ENCODE measurements around the gene PDE1C.
"Not testable (repeated sequence)": the region's sequence is repeated elsewhere in the genome, so short reads cannot be mapped to it uniquely, and the experiment has no call there.

The PDE1C gene

DNA sequence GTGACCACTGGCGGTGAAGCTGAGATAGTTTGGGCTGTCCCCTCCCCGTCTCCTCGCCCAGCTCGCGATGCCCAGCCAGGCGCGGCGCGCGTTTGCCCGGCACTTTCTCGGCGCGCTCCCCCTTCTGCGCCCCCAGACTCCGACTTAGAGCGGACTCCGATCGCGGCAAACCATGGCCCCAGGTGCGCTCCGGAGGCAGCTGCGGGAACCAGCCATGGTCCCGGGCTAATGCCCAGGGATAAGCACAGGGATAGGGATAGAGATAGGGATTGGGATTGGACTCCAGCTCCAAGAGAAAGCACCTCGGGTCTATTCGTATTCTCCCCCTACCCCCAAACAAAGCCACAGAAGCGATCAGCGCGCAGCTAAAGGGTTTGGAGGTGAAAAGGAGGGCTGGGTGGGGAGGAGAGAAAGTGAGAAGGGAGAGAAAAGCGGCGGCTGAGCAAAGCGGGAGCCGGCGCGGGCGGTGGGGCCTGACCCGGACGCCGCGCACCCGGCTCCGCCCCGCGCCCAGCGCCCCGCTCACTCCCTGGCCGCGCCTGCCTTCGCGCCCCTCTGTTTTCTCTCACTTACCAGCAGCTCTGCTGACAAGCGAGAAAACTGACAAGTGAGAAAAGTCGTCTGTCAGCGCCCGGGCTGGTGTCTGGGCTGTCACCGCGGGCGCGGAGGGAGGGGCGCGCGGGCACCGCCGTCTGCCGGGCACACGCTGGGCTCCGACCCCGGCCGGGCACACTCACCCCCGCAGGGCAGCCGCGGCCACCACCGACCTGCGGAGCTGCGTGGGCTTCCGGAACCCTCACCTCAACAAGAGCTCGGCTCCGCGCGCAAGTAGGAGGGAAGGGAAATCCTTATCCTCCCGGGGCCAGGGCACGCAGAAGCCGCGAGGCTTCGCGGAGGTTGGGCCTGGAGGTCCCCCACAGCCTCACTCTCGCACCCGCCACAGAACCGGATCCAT, at the start of gene PDE1C:
TSS of gene PDE1C (minus strand) at position 2 of the 955 bp plus-strand sequence.
- DNase-seq, result no peak

DNA sequence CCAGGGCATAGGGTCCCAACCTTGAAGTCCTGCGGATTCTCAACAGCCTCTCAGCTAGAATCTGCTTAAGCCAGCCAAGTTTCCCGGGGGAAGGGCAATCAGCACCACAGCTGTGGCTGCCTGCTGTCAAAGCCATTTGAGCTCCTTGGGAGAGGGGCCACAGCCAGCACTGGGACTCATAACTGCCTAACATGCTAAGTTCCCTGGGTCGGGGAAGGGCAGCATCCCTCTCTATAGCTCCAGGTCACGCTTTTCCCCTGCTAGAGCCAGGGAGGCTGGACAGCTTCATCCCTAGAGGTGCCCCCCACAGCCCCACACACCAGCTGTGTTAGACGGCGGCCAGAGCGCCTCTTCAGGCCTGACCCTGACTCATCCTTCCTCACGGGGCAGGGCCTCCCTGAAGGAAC, 49.6 kb upstream of the PDE1C start:
- no peak for DNase-seq

DNA sequence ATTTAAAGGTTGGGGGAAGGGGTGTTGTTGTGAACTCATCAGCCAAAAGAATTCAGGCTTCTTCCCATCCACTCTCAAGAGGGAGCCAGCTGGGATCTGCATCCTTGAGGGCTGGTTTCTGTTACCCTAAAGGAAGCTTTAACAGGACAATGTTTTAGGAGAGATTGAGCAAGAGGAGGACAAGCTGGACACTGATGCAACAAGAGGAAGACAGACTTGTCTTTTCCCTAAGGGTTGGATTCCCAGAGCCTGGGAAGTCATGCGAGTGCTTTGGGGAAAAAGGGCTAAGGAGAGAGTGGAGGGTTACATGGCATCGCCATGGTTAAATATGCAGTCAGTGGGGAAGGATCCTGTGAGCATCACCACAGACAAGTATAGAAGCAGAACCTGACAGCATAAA, 47.6 kb upstream of the PDE1C start:
- DNase-seq, result no peak

DNA sequence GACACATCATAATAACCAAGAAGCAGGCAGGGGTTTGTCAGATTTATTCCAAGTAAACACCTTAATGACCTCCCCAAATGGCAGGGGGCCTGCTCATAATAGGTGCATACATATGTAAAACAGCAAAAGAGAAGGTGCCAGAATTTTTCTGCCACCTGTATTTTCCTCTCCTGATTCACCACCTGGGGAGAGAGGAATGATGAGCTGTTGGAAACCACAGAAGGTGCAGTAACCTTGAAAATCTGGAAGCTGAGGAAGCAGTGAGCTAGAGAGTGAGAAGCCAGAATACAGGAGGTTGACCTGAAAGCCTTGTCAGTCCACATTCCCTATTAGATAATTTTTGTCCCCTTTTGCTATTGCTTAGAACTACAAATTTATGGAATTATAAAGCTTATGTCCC, 46.2 kb upstream of the PDE1C start:
- no peak for DNase-seq

DNA sequence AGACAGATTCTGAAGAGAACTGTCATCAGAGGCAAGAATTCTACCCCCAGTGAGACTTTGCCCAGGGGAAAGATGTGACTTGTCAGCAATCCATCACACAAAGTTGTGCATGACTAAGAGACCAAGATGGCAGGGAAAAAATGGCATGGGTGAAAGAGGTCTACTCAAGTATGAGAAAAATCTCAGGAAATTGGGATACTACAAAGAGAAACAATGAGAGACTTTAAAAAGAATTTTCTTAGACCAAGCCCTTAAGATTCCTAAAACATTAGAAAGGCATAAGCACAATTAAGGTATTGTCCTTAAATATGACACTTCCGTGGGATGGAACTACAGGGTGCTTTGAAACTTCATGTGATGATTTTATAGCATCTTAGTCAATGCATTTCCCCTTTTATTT, 45.6 kb upstream of the PDE1C start:
- no peak for DNase-seq

DNA sequence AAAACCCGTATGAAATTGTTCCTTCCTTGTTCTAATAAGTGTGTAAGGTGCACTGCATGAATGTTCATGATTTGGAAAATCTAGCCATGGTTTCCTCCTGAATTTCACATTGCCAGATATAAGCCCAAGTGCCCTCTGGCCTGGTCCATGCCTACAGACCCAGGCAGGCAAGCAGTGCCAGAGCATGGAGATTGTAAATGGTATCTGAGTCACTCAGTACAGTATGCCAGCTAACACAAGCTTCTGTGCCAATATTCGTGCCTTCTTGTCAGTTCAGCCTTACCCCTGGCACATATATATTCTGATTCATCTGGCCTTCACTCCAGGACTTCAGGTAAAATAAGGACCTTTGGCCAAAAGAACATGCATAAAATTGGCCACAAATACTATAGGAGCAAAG, 38.4 kb upstream of the PDE1C start:
- no peak for DNase-seq

DNA sequence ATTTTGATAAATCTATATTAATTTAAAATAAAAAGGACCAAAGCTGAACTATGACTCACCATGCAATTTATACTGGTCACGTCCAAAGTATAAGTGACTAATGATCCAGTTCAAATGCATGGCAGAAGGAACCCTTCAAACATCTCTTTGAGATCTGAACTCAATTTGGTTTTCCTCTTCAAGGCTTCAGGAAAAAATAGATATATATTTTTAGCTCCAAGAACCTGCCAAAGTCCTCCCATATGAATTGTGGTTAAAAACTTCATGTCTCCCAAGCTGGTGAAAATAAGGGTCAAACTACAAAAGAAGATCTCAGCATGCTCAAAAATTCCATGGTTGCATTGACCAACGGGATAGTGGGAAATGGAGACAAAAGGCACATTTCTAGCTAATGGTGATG, 34.6 kb upstream of the PDE1C start:
- DNase-seq, result no peak

DNA sequence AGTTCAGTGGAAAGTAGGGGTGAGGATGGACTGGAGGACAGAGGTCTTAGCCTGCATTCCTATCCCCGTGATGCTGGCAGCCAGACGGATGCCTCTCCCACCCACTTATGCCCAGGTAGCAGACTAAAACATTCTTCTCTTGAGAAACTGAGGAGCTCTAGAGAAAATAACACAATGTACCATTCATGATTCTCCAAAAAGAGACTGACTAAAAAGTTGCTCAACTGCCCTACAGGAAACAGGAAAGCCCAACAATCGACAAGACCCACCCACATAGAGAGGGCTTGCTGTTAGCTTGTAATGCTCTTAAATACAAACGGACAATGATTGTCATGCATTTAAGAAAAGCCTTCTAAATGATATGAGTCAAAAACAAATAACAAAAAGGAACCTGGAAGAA, 33.2 kb upstream of the PDE1C start:
- no peak for DNase-seq

DNA sequence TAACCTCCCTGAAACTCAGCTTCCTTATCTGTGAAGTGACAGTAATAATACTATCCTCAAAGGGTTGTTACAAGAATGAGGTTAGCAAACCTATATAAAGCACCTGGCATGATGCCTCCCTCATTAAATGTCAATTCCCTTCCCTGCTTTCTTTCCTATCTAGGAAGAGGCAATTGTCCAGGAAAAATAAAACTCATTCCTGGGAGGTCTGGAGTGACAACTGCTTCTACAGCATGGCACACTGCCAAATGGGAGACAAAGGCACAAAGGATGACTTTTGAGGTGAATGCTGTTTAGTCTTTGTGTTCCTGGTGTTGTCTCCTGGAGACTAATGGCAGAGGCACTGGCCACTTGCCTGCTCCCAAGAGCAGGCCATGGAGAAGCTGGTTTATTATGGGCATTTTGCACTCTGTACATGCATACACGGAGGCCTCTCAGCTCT, 32.2 kb upstream of the PDE1C start:
- no peak for DNase-seq

DNA sequence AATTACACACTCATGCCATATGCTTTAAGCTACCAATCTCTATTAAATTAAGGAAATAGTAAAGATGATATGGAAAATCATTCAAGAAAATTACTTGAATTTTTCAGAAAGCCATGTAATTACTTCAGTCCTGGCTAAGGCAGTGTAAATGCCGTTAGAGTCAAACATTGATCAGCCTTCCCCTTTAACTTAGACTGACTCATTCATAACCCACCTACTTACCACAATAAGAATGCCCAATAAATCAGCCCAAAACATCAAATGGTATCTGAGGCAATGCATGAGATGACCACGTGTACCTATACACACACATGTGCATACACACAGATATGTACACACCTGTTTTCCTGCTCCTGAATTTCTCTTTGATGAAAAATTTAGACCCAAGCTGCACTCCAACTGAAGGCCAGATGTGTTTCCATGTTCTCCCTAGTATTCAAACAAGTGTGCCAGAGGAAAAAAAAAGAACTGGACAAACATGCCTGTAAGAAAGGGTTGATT, 30.2 kb upstream of the PDE1C start:
- no peak for DNase-seq

DNA sequence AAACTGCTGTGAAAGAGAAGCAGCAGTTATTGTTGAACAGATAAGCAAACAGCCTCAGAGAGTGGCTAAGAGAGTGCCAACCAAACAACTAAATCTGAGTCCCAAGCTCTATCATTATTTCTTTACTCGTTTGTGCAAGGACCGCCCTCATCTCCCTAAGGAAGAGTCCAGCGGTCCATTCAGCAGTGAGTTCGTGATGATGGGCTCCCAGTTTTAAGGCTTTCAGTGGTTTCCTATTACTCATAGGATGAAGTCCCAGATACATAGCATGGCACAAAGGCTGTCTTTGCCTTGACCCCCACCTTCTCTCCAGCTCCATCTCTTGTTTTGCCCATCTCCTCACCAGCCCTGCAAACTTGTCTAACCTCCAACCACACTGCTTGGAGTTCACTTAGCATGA, 24.3 kb upstream of the PDE1C start:
- DNase-seq, result no peak

DNA sequence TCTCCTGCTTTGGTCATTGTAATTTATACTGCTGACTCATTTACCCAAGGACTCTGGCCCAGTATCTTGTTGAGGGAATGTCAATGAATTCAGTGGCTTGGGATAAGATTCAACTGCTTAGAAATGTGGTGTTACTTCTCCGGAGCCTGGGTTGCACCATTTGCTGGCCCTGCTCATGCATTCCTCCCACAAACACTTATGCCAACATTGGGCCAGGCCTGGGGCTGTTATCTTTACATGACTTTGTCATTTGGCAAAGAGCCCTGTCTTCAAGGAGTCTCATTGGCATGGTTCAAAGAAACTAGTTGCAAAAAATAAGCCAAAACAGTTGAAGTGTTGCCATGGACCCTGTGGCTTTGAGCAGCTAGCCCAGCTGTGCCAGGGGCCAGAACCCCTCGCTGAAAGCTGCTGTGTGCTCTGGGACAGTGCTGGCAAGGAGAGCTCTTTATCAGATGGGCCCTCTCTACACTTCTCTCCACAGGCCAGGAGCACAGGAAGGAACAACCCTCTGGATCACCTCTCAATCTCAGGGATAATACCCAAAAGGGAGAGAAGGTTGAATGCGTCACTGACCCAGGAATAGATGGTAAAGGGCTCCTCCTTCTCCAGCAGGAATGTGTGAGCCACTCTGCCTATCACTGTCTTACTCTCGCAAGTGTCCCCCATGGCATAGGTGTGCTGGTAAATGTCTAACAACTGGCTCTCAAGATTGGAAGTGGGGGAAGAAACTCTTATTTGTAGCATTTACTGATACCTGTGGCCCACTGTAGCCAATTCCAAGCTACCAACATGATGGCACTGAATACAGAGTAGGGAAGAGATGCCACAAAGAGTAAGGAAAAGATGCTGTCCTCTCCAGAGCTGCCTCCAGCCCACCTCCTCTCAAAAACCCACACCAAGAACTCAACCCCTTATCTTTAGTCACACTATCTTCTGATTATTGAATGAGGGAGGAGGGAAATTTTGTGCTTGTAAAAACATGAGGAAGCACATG, 23.5 kb upstream of the PDE1C start:
- no peak for DNase-seq

DNA sequence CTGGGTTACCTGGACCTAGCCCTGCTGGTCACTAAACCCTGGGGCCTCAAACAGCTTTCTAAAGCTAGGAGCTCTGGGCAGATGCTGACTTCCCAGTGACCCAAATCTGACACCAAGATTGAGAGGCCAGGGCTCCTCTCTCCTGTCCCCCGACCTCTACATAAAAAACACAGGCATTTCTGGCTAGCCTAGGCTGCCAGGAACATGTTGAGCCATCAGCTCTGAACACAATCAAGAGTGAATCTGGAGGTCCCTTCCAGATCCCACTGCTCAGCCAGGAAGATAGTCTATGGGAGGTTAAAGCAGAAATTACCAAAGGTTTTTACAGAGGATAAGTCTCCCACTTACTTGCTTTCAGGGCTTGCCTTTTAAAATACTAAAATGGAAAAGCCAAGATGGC, 22.1 kb upstream of the PDE1C start:
- no peak for DNase-seq

DNA sequence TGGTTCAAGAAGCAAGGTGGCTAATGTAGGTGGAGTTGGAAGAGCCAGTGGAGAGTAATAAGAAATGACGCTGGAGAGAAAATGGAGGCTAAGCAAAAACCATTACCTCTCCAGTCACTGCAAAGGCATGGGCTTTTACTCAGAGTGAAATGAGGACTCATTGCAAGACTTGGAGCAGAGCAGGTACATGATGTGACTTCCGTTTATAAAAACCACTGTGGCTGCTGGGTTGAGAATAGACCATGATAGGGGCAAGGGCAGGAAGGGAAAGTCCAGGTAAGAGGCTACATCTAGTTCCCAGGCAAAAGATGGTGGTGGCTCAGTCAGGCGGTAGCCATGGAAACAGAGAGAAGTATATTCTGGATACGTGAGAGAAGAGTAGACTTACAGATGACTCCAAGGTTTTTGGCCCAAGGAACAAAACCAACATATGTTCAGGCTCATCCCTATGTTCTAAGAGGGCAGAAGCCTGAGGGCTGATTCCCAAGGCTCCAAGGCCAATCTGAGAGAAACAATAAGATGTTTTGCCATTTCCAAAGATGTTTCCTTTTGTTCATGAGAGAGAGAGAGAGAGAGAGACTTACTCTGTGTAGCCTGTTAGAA, 21.5 kb upstream of the PDE1C start:
- DNase-seq, result no peak

DNA sequence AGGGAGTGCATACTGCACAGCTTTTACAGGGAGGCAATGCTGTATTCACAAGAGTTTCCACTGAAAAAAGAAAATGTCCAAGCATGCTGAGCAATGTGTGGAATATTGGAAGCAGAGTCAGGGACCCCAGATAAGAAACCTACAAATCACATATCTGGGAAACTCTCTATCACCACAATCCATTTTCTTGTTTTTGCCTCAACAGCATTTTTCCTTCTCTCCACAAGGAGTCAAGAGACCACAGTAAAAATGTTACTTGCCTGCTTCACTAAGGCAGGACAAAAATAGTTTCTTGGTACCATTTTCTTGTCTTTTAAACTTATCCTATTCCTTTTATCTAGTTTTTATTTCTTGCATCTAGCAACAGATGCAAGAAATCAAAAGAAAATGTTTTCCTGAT, 19.5 kb upstream of the PDE1C start:
- no peak for DNase-seq

DNA sequence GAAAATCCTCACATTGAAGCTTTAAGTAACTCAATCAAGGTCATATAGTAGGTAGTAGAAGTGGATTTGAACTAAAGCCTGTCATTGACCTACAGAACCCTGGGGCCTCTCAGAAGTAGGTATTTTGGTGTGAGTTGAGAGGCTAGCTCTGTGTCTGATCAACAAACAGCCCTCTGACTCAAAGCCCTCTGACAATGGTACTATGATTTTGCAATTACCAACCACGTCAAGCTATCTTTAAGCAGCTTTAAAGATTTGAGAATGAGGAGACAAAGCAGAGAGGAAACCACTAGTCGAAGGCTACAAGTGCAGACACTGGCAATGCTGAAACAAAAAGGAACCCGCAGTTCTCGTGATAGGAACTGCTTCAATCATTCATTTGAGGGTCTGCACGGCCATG, 19.0 kb upstream of the PDE1C start:
- no peak for DNase-seq

DNA sequence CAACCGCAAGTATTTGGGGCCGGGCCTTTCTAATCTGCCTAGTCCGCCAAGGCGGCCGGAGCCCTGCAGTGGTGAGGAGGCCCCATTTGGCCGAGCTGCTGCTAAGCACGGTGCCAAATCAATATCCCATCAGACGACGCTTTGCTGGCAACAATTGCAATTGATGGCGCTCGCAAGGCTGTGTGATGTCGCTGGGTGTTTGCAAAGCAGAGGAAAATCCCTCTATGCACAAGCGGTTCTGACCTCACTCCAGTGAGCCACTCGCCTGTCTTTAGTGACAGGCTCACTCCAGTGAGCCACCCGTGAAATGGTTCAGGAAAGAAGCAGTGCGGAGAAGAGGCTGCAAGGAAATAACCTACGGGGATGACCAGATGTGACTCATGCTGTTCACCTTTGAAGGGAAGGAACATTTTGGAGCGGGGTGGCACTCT, 18.3 kb upstream of the PDE1C start:
- DNase-seq, result no peak

DNA sequence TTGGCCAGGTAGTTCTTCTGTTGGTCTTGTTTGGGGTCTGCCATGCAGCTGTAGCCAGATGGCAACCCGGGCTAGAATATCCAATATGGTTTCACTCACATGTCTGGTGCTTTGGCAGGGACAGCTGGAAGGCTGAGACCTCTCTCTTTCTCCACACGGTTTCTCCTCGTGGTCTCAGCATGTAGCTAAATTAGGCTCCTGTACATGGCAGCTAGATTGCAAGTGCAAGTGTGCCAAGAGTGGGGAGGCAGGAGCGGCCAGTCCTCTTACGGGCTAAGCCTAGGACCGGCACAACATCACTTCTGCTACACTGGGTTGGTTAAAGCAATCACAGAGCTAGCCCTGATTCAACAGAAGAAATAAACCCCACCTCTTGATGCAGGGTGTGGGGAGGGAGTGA, 9.3 kb upstream of the PDE1C start:
- no peak for DNase-seq

DNA sequence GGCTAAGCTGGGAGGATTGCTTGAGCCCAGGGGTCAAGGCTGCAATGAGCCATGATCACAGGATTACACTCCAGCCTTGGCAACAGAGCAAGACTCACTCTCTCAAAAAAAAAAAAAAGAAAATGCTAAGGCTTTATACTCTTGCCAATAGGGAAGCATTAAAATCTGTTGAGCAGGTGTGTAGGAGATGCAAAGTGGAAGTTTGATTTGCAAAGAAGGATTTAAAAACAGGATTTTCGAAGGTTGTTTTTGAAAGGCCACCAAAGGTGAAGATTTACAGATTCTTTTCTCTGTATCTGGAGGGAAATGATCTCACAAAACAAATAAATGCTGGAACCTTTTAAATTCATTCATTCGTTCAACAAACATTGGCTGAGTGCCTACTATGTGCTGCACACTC, 8.6 kb upstream of the PDE1C start:
- no peak for DNase-seq

DNA sequence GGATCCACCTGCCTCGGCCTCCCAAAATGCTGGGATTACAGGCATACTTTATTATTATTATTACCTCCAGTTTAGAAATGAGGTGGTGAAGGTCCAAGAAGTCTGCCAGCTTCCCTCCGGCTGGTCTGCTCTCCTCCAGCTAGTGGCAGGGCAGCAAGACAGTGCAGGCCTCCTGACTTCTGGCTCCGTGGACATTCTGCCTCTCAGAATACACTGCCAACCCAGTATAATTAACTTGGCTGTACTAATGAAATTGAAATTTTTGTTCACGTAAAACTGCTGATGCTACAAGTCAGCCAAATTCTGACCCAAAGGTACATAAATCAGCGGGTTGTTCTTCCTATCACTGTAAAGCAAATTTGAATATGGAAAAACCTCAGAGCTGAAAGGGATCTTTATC, 7.6 kb upstream of the PDE1C start:
- no peak for DNase-seq

DNA sequence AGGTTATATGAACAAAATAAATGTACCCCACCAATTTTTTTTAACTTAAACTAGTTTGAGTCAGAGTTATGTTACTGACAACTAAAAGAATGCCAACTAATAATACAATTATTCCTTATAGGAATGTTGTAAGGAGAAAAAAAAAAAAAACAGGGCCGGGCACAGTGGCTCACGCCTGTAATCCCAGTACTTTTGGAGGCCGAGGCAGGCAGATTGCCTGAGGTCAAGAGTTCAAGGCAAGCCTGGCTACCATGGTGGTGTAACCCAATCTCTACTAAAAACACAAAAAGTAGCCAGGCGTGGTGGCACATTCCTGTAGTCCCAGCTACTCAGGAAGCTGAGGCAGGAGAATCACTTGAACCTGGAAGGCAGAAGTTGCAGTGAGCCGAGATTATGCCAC, 6.6 kb upstream of the PDE1C start:
- not testable (repeated sequence) for DNase-seq

DNA sequence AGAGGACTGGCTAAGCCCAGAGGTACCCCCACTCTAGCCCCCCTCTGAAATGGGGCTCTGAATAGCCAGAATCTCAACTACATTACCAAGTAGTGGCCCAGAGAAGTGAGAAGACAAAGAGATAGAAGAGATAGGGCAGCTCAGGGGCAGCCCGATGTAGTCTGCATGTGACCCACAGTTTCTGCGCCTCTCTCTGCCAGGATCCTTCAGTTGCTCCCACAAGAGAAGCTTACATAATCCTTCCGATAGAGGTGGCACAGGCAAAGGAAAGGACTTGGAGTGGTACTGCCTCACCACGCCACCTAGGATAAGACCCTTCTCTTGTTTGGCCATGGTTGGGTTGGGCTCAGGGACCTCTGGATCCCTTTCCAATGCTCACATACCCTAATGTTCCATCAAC, 5.4 kb upstream of the PDE1C start:
- DNase-seq, result no peak

Data from OCI-M1 (cell line).